Measurements from ENCODE around the gene ATP5MC2.

ATP5MC2 gene

GRCh38 chr12:53712059-53712643, 36.3 kb upstream of the ATP5MC2 start:
- no peak overlapping the region for H3K27ac ChIP-seq
- no peak for TF ChIP-seq CTCF (conservative IDR thresholded peaks at IDR 0.05)

GRCh38 chr12:53710091-53710490, 34.2 kb upstream of the ATP5MC2 start:
- no peak for TF ChIP-seq CTCF (conservative IDR thresholded peaks at IDR 0.05)
- no peak overlapping the region for H3K27ac ChIP-seq

- no peak overlapping the region for H3K27ac ChIP-seq
- no peak for TF ChIP-seq CTCF (conservative IDR thresholded peaks at IDR 0.05)
Observed at GRCh38 chr12:53709671-53710070, 33.8 kb upstream of the ATP5MC2 start.

GRCh38 chr12:53706080-53706479, 30.2 kb upstream of the ATP5MC2 start:
- no peak for TF ChIP-seq CTCF (conservative IDR thresholded peaks at IDR 0.05)
- H3K27ac ChIP-seq = no peak overlapping the region

- no peak for TF ChIP-seq CTCF (conservative IDR thresholded peaks at IDR 0.05)
- H3K27ac ChIP-seq = no peak overlapping the region
Observed at GRCh38 chr12:53703756-53704155, 27.9 kb upstream of the ATP5MC2 start.

- TF ChIP-seq CTCF (conservative IDR thresholded peaks at IDR 0.05) = peak; percentile 97
Observed at GRCh38 chr12:53701518-53702264, 25.8 kb upstream of the ATP5MC2 start.

GRCh38 chr12:53700567-53700966, 24.7 kb upstream of the ATP5MC2 start:
- no peak for TF ChIP-seq CTCF (conservative IDR thresholded peaks at IDR 0.05)
- H3K27ac ChIP-seq = peak overlapping the region; percentile 60; the same call in 1 of the 2 replicates

More at GRCh38 chr12:53701518-53702264, 25.8 kb upstream of the ATP5MC2 start:
- peak overlapping the region; percentile 55; the same call in 1 of the 2 replicates for H3K27ac ChIP-seq
